Stimulated activated CD8-positive, alpha-beta memory T cell treated with anti-CD3 and anti-CD28 coated beads, Interleukin-12 subunit alpha, Interleukin-12 subunit beta, amount 100 ng/mL, for 1 hour (primary cell): Measurements from ENCODE around the gene NDUFB10.
"Not testable (repeated sequence)": the region's sequence is repeated elsewhere in the genome, so short reads cannot be mapped to it uniquely, and the experiment has no call there.

Experiments used
- DNase-seq: peaks from one replicate; pipeline ENCODE4 v3.0.0-alpha.2; 2020; ENCODE audit warnings: low read depth

NDUFB10 gene

GRCh38 chr16:1924095-1924494 lies 35.2 kb upstream of the NDUFB10 start:
- DNase-seq: no peak

GRCh38 chr16:1926271-1926670 lies 33.1 kb upstream of the NDUFB10 start:
- no peak for DNase-seq

- no peak for DNase-seq
Measured at GRCh38 chr16:1929105-1929504, 30.2 kb upstream of the NDUFB10 start.

GRCh38 chr16:1929578-1930337 lies 29.6 kb upstream of the NDUFB10 start:
- DNase-seq: peak; percentile 90

DNA sequence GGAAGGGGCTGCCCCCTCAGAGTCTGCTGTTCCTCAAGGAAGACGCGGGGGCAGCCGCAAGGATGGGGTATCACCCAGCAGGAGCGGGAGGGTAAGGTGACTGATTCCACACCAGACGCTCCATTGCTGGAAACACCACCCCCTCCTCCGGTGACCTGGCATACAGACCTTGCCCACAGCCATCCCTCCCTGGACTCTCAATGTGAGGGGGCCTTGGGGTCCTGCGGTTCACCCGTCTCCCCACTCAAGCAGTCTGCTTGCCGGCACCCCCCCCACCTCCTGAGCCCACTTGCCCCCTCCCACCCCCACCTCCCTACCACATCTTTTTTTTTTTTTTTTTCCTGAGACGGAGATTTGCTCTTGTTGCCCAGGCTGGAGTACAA lies 29.0 kb upstream of the NDUFB10 start:
- DNase-seq: no peak

GRCh38 chr16:1932050-1933028 lies 27.0 kb upstream of the NDUFB10 start:
- no peak for DNase-seq

DNA sequence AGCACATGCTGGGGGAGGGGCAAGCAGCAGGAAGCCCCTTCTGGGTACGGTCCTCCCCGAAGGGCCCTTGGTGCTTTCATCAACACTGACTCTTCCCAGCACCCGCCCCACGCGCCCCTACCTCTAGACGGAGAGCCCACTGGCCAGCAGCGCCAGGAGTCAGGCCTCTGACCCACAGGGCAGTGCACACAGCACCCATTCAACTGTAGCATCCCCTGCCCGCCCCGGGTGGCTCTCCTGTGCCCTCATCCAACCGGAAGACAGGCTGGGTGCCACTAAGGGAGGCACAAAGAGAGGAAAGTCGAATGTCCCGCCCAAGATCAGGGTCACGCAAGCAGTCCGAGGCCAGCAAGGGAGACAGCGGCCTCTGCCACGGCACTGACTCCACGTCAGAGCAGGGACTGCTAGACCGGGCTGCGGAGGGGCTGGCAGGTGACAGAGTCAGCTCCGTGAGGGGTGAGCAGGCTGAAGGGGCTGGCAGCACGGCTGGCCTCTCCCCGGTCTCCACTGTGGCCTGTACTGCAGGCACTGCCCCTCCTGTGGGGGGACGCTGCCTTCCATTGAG lies 26.2 kb upstream of the NDUFB10 start:
- DNase-seq: no peak

DNA sequence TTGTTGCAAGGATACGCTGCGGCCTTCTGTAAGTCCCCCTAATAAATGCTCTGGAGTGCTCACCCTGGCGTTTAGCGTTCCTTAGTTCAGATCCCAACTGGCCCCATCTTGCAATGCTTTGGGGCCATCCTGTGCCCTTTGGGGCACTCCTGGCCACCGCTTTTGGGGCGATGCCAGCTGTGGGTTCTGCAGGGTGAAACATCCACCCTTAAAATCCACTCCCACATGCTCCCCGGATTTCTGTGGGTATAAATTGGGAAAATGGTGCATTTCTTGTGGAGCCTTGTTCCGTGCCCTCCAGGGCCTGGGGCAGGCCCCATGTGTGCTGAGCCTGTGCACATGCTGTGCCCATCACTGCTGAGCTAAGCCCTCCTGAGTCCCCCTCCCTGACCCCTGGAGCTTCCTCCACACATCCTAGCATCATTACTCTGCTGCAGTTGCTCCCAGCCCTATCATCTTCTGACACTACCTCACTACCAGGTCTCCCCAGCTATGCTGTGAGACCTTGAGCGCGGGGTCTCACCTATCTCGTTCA lies 22.3 kb upstream of the NDUFB10 start:
- DNase-seq: no peak

DNA sequence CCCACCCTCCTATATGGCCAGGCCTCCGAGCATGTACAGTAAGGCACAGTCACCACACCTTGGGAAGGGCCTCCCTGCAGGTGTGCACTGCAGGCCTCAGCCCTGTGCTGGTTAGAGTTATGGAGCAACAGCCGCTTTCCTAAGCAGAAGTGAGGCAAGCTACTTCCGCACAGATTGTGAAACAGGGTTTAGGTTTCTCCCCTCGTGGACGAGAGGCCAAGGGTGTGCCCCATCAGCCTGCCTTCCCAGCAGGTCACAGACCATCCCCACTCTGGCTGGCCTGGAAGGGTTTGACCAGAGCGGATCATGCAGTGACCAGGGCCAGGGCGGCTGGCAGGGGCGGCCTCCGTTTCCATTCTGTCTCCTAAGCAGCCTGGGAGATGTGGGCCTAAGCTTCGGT lies 21.0 kb upstream of the NDUFB10 start:
- no peak for DNase-seq

DNA sequence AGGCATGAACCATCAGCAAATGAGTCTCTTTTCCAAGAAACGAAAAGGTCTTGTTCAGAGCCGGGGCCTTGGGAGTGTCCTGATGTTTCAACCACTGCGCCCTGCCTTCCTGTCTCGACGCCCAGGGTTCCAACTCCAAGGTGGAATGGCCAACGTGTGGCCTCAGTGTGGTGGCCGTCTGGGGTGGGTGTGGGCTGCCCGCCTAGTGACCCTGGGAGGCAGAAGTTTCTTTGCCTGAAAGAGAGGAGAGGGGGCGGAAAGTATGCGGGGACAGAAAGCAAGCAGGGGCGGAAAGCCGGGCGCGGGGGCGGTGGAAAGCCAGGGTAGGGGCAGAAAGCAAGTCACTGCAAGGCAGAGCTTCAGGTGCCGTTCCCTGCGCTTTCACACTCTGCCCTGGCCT lies 20.4 kb upstream of the NDUFB10 start:
- DNase-seq: no peak

- DNase-seq: not testable (repeated sequence)
Measured at GRCh38 chr16:1939833-1940232, 19.5 kb upstream of the NDUFB10 start.

DNA sequence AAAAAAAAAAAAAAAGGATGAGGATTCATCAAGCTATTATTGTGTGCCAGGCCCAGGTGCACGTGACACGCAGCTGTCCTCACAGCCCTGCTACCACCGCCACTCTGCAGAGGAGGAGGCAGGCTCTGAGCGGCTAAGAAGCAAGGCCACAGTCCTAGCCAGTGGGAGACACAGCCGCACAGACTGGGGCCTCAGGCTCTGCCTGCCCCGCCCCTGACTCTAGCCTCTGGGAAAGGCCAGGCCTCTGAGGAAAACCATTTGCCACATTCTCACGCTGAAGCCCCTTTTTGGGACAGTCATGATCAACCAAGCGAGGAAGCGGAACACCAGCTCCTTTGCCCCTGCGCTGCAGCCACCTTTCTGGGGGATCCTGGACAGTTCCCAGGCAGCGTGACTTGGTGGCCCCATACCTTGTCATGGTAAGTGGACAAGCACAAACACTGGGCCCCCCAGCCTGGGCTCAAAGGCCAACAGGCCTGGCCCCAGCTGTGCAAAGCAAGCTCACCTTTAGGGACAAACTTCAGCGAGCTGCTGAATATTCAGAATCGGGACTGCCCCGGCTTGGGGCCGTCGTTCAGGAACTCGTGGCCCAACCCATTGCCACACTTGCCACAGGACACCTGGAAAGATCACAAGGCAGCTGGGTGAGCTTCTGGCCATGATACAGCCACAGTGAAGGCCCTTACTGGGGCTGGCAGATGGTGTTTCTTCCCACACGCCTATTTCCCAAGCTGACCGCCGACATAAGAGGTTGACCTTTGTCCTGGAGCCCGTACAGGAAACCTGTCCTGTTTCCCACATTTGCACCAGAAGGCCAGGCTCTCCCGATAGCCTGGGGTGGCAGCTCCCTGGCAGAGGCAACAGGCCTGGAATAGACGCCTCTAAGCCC lies 18.8 kb upstream of the NDUFB10 start:
- no peak for DNase-seq

DNA sequence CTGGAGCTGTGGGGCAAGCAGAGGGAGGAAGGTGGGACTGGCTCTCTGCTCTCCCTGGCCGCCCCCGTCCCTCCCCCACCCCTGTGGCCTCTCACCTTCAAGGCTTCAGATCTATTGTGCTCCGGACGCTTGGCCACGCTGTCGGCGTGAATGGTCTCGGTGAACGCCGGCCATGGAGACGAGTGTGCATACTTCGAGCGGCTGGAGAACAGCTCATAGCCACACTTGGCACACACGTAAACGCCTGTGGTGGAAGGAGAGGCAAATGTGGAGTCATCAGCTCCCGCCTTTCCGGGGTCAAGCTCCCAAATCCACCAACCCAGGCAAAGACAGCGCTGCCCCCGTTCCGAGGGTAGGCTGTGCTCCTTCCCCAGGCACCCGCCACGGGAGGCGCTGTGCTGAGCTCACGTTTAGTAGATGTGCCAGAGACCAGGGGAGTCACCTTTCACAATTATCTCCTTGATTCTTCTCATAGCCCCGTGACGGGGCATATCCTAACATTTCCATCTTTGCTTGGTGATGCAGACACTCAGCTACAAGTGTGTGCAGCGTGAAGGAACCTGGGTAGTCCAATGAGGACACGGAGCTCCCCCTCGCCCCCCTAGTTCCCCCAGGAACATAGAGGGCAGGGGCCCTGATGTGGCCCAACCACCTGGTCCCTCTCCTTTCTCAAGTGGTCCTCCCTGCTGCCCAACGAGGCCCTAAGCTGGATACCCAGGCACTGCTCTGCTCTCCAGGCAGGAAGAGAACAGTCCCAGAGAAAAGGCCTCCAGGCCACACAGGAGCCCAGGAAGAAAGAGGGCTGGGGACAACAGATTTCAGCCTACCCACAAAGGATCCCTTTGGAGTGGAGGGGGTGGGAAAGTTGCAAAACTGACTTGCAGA lies 17.9 kb upstream of the NDUFB10 start:
- DNase-seq: no peak

DNA sequence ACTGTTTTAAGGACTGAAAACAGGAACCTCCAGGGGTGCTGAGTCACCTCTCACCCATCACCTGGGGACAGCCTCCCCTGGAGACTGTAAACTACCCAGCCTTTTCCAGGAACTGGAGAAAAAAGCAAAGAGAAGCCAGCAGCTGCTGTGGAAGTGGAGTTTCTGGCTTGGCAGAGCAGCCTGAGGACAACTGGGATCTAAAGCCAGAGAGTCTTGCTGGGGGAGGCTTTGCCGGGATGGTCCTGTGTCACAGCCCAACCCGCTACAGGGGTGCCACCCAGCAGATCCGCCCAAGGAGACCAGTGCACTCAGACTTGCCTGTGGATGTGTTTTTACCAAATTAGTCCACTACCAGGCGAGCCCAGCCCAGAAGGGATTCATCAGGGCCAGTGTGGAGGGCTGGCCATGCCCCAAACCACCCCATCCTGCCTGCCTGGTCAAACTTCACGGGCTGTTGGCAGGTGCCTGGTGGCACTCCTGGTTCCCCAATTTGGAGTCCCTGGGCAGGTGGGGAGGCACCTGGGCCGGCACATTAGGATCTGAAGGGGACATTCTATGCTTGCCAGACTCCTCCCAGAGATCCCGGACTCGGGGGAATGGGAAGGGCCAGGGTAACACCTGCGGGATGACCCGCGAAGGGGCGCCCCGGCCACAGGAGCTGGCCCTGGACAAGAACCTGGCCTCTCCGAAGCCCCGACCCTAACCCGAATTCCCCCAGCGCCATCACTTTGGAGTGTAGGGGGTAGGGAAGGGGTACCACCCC lies 17.1 kb upstream of the NDUFB10 start:
- no peak for DNase-seq

DNA sequence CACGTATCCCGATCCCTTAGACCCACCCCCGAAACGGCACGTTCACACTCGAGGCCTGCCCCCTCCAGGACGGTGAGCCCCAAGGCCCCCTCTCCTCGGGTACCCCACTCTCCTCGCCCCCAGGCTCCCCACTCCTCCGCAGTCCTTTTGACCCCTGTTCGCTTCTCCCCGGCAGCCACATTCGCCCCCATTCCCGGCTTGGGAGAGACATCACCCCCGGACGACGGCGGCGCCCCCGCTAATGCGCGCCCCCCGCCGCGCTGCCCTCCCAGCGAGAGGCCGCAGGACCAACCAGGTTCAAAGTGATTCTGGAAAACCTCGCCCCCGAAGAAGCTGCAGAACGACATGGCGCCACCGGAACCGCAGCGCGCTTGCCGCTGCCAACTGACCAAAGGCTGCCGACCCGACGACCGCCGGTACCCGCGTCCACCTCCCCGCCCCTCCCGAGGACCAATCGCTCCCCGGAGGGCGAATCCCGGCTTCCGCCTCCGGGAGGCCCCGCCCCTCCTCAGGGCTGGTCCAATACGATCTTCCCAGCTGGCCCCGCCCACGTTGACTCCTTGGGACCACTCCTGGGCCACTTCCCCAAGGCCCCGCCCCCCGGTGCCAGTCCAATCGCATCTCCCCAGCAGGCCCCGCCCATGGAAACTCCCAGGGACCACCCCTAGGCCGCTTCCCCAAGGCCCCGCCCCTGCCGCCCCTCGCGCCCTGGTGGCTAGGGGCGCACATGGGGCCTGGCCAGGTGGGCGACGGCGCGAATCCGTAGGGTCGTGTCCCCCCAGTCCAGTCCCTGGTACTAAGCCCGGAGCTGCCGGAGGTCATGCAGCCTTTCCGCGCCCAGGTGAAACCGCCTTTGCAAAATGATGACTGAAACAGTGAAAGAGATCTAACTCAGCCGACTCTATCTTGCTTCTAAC lies 16.3 kb upstream of the NDUFB10 start, which contains the start of gene MSRB1:
Gene MSRB1, minus strand, starts transcription at position 390 of the 917 bp plus-strand sequence. Its CDS starts 43 bp downstream, at position 347.
- peak; percentile 97 for DNase-seq

GRCh38 chr16:1944612-1945199 lies 14.6 kb upstream of the NDUFB10 start:
- DNase-seq: no peak

- no peak for DNase-seq
Measured at GRCh38 chr16:1945559-1946391, 13.6 kb upstream of the NDUFB10 start.
